ENCODE results near the gene YBX2. TPM values are rescaled to one million over a fixed set of nuclear protein-coding genes. Genes with fewer than 3 reads are reported as not detected.

The YBX2 gene
- total and polyA plus RNA-seq, 2 donors (not counting 1 experiment from before 2014, with no cell fraction given) = under 0.01 TPM; not detected in 1

- DNase-seq (ENCODE audit: low read depth in 2 of 2) = no peak
- Histone ChIP-seq H3K27ac (ENCODE audit: insufficient read depth, low read length) (peak overlapping the region; percentile 79), H3K4me2 (ENCODE audit: extremely low read depth, insufficient read depth, low read length) (peak overlapping the region; percentile 85), H3K9me3 (ENCODE audit: control insufficient read depth, insufficient read depth, low read depth, low read length) (no peaks in the 10 kb centered on the region), H3K9ac (ENCODE audit: insufficient read depth, low read length) (peak overlapping the region; percentile 81), H4K20me1 (ENCODE audit: control insufficient read depth, extremely low read depth, insufficient read depth, low read length) (no peaks in the 10 kb centered on the region), H3K27me3 (ENCODE audit: control insufficient read depth, insufficient read depth, low read length) (no peaks in the 10 kb centered on the region), H2AFZ (ENCODE audit: low read length) (no peak overlapping the region), H3K79me2 (ENCODE audit: control insufficient read depth, insufficient read depth, low read length) (peaks cover 60% of the 10 kb centered on the region), H3K36me3 (ENCODE audit: control insufficient read depth, insufficient read depth, low read length) (peaks cover 3% of the 10 kb centered on the region), H3K4me3 (replicated peaks in 1 of 4; ENCODE audit: control extremely low read depth in 1 of 4, insufficient read depth in 1 of 4, low read depth in 3 of 4, low read length in 4 of 4) (peak overlapping the region; percentile 67 to 93 (median 89)), H3K4me1 (ENCODE audit: control insufficient read depth, extremely low read depth, insufficient read depth, low read length) (peaks cover 7% of the 10 kb centered on the region)
- TF ChIP-seq CTCF (conservative IDR thresholded peaks at IDR 0.05 in 1 of 2, IDR thresholded peaks at IDR 0.05 in 1 of 2; ENCODE audit: low read depth in 1 of 2, low read length in 2 of 2) (no peak), EZH2 (IDR thresholded peaks at IDR 0.05; ENCODE audit: low read length, missing control alignments) (no peak)
These were observed 43.5 kb downstream of the YBX2 start for GRCh38 chr17:7250695-7251627.

GRCh38 chr17:7249830-7250229, 44.6 kb downstream of the YBX2 start:
- TF ChIP-seq EZH2 (IDR thresholded peaks at IDR 0.05; ENCODE audit: low read length, missing control alignments) (no peak), CTCF (conservative IDR thresholded peaks at IDR 0.05 in 1 of 2, IDR thresholded peaks at IDR 0.05 in 1 of 2; ENCODE audit: low read depth in 1 of 2, low read length in 2 of 2) (no peak)
- DNase-seq (ENCODE audit: low read depth in 2 of 2) = no peak
- H3K4me2 ChIP-seq (ENCODE audit: extremely low read depth, insufficient read depth, low read length) = peak overlapping the region; percentile 85
- no peak overlapping the region for H2AFZ ChIP-seq (ENCODE audit: low read length)
- no peaks in the 10 kb centered on the region for H4K20me1 ChIP-seq (ENCODE audit: control insufficient read depth, extremely low read depth, insufficient read depth, low read length)
- peak overlapping the region; percentile 79 for H3K27ac ChIP-seq (ENCODE audit: insufficient read depth, low read length)
- H3K4me3 ChIP-seq (replicated peaks in 1 of 4; ENCODE audit: control extremely low read depth in 1 of 4, insufficient read depth in 1 of 4, low read depth in 3 of 4, low read length in 4 of 4) = peak overlapping the region; percentile 67 to 93 (median 89)
- H3K4me1 ChIP-seq (ENCODE audit: control insufficient read depth, extremely low read depth, insufficient read depth, low read length) = peaks cover 7% of the 10 kb centered on the region
- no peaks in the 10 kb centered on the region for H3K27me3 ChIP-seq (ENCODE audit: control insufficient read depth, insufficient read depth, low read length)
- no peak overlapping the region for H3K9ac ChIP-seq (ENCODE audit: insufficient read depth, low read length)
- no peaks in the 10 kb centered on the region for H3K9me3 ChIP-seq (ENCODE audit: control insufficient read depth, insufficient read depth, low read depth, low read length)
- peaks cover 60% of the 10 kb centered on the region for H3K79me2 ChIP-seq (ENCODE audit: control insufficient read depth, insufficient read depth, low read length)
- peaks cover 6% of the 10 kb centered on the region for H3K36me3 ChIP-seq (ENCODE audit: control insufficient read depth, insufficient read depth, low read length)

- TF ChIP-seq CTCF (conservative IDR thresholded peaks at IDR 0.05 in 1 of 2, IDR thresholded peaks at IDR 0.05 in 1 of 2; ENCODE audit: low read depth in 1 of 2, low read length in 2 of 2) (no peak), EZH2 (IDR thresholded peaks at IDR 0.05; ENCODE audit: low read length, missing control alignments) (no peak)
- Histone ChIP-seq H3K4me1 (ENCODE audit: control insufficient read depth, extremely low read depth, insufficient read depth, low read length) (peaks cover 7% of the 10 kb centered on the region), H3K27me3 (ENCODE audit: control insufficient read depth, insufficient read depth, low read length) (no peaks in the 10 kb centered on the region), H3K9me3 (ENCODE audit: control insufficient read depth, insufficient read depth, low read depth, low read length) (no peaks in the 10 kb centered on the region), H3K79me2 (ENCODE audit: control insufficient read depth, insufficient read depth, low read length) (peaks cover 60% of the 10 kb centered on the region), H3K4me2 (ENCODE audit: extremely low read depth, insufficient read depth, low read length) (peak overlapping the region; percentile 40), H4K20me1 (ENCODE audit: control insufficient read depth, extremely low read depth, insufficient read depth, low read length) (no peaks in the 10 kb centered on the region), H3K36me3 (ENCODE audit: control insufficient read depth, insufficient read depth, low read length) (peaks cover 6% of the 10 kb centered on the region), H3K27ac (ENCODE audit: insufficient read depth, low read length) (no peak overlapping the region), H3K9ac (ENCODE audit: insufficient read depth, low read length) (no peak overlapping the region), H2AFZ (ENCODE audit: low read length) (no peak overlapping the region), H3K4me3 (replicated peaks in 1 of 4; ENCODE audit: control extremely low read depth in 1 of 4, insufficient read depth in 1 of 4, low read depth in 3 of 4, low read length in 4 of 4) (peak overlapping the region in 2 of 4 experiments; percentile 8 to 21)
- DNase-seq (ENCODE audit: low read depth in 2 of 2) = no peak
These were observed 45.2 kb downstream of the YBX2 start for GRCh38 chr17:7249214-7249613.

Data from fibroblast of lung (primary cell).